ENCODE measurements around the gene TBCA. TPM values are rescaled to one million over a fixed set of nuclear protein-coding genes. Genes with fewer than 3 reads are reported as not detected.

Gene TBCA
- total and polyA plus RNA-seq, 2 of the 13 experiments (the other 11 are each of a cell fraction or from before 2014, with no cell fraction given): 93.8 to 309 TPM

- Histone ChIP-seq H3K27ac (ENCODE audit: extremely low read length, insufficient read depth, low read length) (no peak overlapping the region), H3K4me2 (ENCODE audit: low read depth, low read length) (no peak overlapping the region), H3K4me1 (ENCODE audit: insufficient read depth, low read length) (no peaks in the 10 kb centered on the region), H3K27me3 (ENCODE audit: control insufficient read depth in 1 of 2, insufficient read depth in 2 of 2, low read length in 2 of 2) (no peaks in the 10 kb centered on the region), H3K36me3 (replicated peaks in 1 of 2; ENCODE audit: control insufficient read depth in 1 of 2, insufficient read depth in 2 of 2, low read length in 2 of 2) (peaks cover 11 to 31% of the 10 kb centered on the region in 2 experiments), H4K20me1 (ENCODE audit: insufficient read depth, low read length) (peaks cover 10% of the 10 kb centered on the region; the same call in 1 of the 2 replicates), H3K79me2 (ENCODE audit: insufficient read depth, low read length) (peaks cover 17% of the 10 kb centered on the region), H3K4me3 (replicated peaks in 1 of 3; ENCODE audit: insufficient read depth in 1 of 3, low read depth in 2 of 3, low read length in 3 of 3) (no peak overlapping the region), H3K9me3 (ENCODE audit: low read length) (no peaks in the 10 kb centered on the region), H3K9ac (ENCODE audit: insufficient read depth, low read depth, low read length) (no peak overlapping the region), H2AFZ (ENCODE audit: low read length) (no peak overlapping the region)
- intact Hi-C loops (cut with micrococcal nuclease; ENCODE audit: unreplicated experiment) (no loop called here), in situ Hi-C loops (cut with HindIII; ENCODE audit: extremely low pct_ligation_motif_present, low pct_unique_long_range_greater_than_20kb) (no loop called here)
- no TSS peak for BruUV-seq (replicated peaks)
- DNase-seq (ENCODE audit: low spot score) (no peak), FAIRE-seq (no peak), ATAC-seq (no peak)
- POLR2A ChIA-PET: no interaction called here
- CTCF ChIA-PET (ENCODE audit: low intra/inter-chr PET ratio, low total read pairs): no interaction called here
- no peak for TF ChIP-seq PITX1 (CRISPR knock-in tag; IDR thresholded peaks at IDR 0.05)
- no peak for TF ChIP-seq ZNF792 (CRISPR knock-in tag; IDR thresholded peaks at IDR 0.05)
- no peak for TF ChIP-seq REST (IDR thresholded peaks at IDR 0.05; ENCODE audit: borderline replicate concordance in 1 of 2, low read depth in 1 of 2, low read length in 2 of 2)
- no peak for TF ChIP-seq ZNF747 (CRISPR knock-in tag; IDR thresholded peaks at IDR 0.05; ENCODE audit: borderline replicate concordance)
- TF ChIP-seq CHD2 (IDR thresholded peaks at IDR 0.05; ENCODE audit: low read depth, low read length): no peak
- no peak for TF ChIP-seq TEF (CRISPR knock-in tag; IDR thresholded peaks at IDR 0.05)
- TF ChIP-seq RFX3 (CRISPR knock-in tag; IDR thresholded peaks at IDR 0.05): no peak
- no peak for TF ChIP-seq ZNF367 (CRISPR knock-in tag; IDR thresholded peaks at IDR 0.05; ENCODE audit: borderline replicate concordance)
- no peak for TF ChIP-seq NFKB2 (CRISPR knock-in tag; IDR thresholded peaks at IDR 0.05; ENCODE audit: borderline replicate concordance)
- TF ChIP-seq CREBL2 (CRISPR knock-in tag; IDR thresholded peaks at IDR 0.05; ENCODE audit: borderline replicate concordance): no peak
- no peak for TF ChIP-seq TERF1 (CRISPR knock-in tag; IDR thresholded peaks at IDR 0.05)
- TF ChIP-seq SKIL (CRISPR knock-in tag; IDR thresholded peaks at IDR 0.05; ENCODE audit: borderline replicate concordance): no peak
- TF ChIP-seq ZFP36L1 (CRISPR knock-in tag; IDR thresholded peaks at IDR 0.05): no peak
- TF ChIP-seq ZSCAN22 (CRISPR knock-in tag; IDR thresholded peaks at IDR 0.05): no peak
Observed at GRCh38 chr5:77709340-77709739, 66.8 kb downstream of the TBCA start.

Data from HepG2 (cell line).